ENCODE results near the gene PRAMEF27. TPM values are rescaled to one million over a fixed set of nuclear protein-coding genes. Genes with fewer than 3 reads are reported as not detected.
"Not testable (repeated sequence)": the region's sequence is repeated elsewhere in the genome, so short reads cannot be mapped to it uniquely, and the experiment has no call there.

The PRAMEF27 gene
- total RNA-seq (2014; rRNA removed; shearing (Covaris generic)), result not detected in 2 replicates

DNA sequence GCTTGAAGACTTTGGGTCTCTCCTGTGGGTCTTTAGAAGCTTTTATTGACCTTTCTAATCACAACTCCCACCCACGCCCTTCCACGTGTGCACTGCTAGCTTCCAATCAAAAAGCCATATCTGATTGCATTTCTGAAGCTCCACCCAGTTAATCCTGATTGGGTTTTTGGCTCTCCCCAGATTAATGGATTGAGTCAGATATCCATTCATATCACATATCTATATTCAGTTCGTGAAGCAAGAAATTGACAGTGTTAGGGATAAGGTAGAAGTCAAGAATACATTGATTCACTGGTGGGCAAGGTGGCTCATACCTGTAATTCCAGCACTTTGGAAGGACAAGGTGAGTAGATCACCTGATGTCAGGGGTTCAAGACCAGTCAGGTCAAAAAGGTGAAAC is at the start of gene PRAMEF27:
Gene PRAMEF27 (minus strand): TSS at position 101 of the 400 bp plus-strand sequence. CDS start 2,916 bp downstream, outside the sequence.
- not testable (repeated sequence) for DNase-seq (ENCODE audit: low spot score)

DNA sequence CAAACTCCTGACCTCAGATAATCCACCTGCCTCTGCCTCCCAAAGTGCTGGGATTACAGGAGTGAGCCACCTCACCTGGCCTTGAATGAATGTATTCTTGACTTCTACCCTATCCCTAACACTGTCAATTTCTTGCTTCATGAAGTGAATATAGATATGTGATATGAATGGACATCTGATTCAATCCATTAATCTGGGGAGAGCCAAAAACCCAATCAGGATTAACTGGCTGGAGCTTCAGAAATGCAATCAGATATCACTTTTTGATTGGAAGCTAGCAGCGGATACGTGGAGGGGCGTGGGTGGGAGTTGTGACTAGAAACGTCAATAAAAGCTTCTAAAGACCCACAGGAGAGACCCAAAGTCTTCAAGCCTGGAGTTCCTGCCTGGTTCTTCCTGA is 14.1 kb upstream of the PRAMEF27 start, which contains the start of gene PRAMEF25:
Gene PRAMEF25 (plus strand): TSS at position 301 of the 400 bp plus-strand sequence. CDS start 2,920 bp downstream, outside the sequence.
- DNase-seq (ENCODE audit: low spot score), result not testable (repeated sequence)

DNA sequence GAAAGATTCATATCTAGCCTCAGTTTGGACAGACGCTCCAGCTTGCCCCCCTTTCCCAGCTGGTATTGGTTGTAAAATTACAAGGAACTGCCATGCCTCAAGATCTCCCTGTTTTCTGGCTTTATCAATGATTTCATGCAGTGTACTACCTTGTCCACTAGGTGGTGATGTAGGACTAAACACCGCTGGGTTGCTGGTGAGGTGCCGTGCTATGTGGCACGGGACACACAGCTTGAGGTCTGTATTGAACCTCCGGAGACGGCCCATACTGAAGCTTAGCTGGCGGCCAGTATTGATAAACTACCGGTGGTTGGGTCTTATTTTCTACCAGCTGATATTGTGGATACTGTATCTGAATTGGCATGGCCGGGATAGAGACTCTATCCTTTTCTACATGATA is 36.5 kb downstream of the PRAMEF27 start:
- not testable (repeated sequence) for DNase-seq (ENCODE audit: low spot score)

DNA sequence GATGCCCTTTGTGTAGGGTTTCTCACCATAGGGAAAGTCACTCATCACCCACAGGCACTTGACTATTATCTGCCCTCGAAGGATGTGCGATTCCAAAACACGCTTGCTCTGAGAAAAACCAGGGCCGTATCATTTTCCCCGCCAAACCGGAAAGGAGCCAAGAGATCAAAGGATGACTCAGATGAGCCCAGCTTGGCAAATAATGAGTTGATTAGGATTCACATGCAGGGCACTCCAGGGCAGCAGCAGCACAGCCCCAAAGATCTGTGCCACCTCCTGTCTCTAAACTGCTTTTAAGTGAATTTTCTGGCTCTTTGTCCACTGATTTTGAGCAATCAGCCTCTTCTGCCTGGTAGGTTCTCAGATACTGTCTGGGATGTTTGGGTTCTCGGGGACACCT is 44.4 kb downstream of the PRAMEF27 start:
- DNase-seq (ENCODE audit: low spot score), result not testable (repeated sequence)

DNA sequence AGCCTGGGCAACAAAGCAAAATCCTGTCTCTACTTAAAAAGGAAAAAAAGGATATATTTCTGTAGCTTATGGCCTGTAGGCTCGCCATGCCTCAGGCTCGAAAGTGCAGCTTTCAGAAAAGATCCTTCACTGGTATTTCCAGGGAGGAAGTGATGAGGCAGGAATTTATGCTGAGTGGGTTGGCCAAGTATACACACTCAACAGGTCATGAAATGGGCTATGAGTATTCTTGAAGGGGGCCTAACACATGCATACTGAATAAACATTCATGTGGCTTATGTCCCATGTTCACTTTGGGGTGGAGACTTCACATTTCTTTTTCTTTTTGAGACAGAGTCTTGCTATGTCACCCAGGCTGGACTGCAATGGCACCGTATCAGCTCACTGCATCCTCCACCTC is 47.0 kb downstream of the PRAMEF27 start:
- DNase-seq (ENCODE audit: low spot score), result not testable (repeated sequence)

DNA sequence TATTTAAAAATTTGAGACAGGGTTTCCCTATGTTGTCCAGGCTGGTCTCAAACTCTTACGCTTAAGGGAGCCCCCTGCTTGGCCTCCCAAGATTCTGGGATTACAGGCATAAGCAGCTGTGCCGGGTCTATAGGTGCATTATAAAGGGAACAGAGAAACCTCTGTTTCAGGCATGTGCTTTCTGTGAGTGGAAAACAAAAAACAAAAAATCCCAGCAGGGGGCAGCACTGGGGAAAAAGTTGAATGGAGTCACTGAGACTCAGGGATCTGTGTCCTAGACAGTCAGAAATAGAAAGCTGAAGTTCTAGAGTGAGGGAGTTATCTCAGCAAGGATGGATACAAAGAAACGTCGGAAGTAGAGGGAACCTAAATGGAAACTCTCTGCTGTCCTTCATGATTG is 50.6 kb downstream of the PRAMEF27 start:
- DNase-seq (ENCODE audit: low spot score), result not testable (repeated sequence)

Other genes starting within 250 kb of the PRAMEF27 start
- not detected in 2 replicates for gene PRAMEF11, start 225.2 kb downstream of the PRAMEF27 start, total RNA-seq (2014; rRNA removed; shearing (Covaris generic))
- gene HNRNPCL1, start 207.9 kb downstream of the PRAMEF27 start, total RNA-seq (2014; rRNA removed; shearing (Covaris generic)), result not detected in 2 replicates
- gene PRAMEF2, start 199.5 kb downstream of the PRAMEF27 start, total RNA-seq (2014; rRNA removed; shearing (Covaris generic)), result not detected in 2 replicates
- not detected in 2 replicates for gene PRAMEF4, start 170.4 kb downstream of the PRAMEF27 start, total RNA-seq (2014; rRNA removed; shearing (Covaris generic))
- gene PRAMEF10, start 158.3 kb downstream of the PRAMEF27 start, total RNA-seq (2014; rRNA removed; shearing (Covaris generic)), result not detected in 2 replicates
- not detected in 2 replicates for gene PRAMEF7, start 140.0 kb downstream of the PRAMEF27 start, total RNA-seq (2014; rRNA removed; shearing (Covaris generic))
- not detected in 2 replicates for gene PRAMEF6, start 109.0 kb downstream of the PRAMEF27 start, total RNA-seq (2014; rRNA removed; shearing (Covaris generic))
- gene HNRNPCL3, start 4.2 kb upstream of the PRAMEF27 start, total RNA-seq (2014; rRNA removed; shearing (Covaris generic)), result not detected in 2 replicates
- gene PRAMEF25, start 14.2 kb upstream of the PRAMEF27 start, total RNA-seq (2014; rRNA removed; shearing (Covaris generic)), result not detected in 2 replicates
- not detected in 2 replicates for gene HNRNPCL2, start 60.3 kb upstream of the PRAMEF27 start, total RNA-seq (2014; rRNA removed; shearing (Covaris generic))
- gene PRAMEF26, start 99.4 kb upstream of the PRAMEF27 start, total RNA-seq (2014; rRNA removed; shearing (Covaris generic)), result not detected in 2 replicates
- not detected in 2 replicates for gene HNRNPCL4, start 109.1 kb upstream of the PRAMEF27 start, total RNA-seq (2014; rRNA removed; shearing (Covaris generic))
- not detected in 2 replicates for gene PRAMEF9, start 115.3 kb upstream of the PRAMEF27 start, total RNA-seq (2014; rRNA removed; shearing (Covaris generic))
- not detected in 2 replicates for gene PRAMEF13, start 144.8 kb upstream of the PRAMEF27 start, total RNA-seq (2014; rRNA removed; shearing (Covaris generic))
- not detected in 2 replicates for gene PRAMEF18, start 169.6 kb upstream of the PRAMEF27 start, total RNA-seq (2014; rRNA removed; shearing (Covaris generic))
- gene PRAMEF5, start 197.6 kb upstream of the PRAMEF27 start, total RNA-seq (2014; rRNA removed; shearing (Covaris generic)), result not detected in 2 replicates
- not detected in 2 replicates for gene PRAMEF8, start 228.6 kb upstream of the PRAMEF27 start, total RNA-seq (2014; rRNA removed; shearing (Covaris generic))
- not detected in 2 replicates for gene PRAMEF33, start 247.0 kb upstream of the PRAMEF27 start, total RNA-seq (2014; rRNA removed; shearing (Covaris generic))